Neural progenitor cell (in vitro differentiated cells): ENCODE results near the gene AUH.

Experiments used
- CTCF ChIP-seq: fragments of 200-600 bp; sonication (generic); IDR thresholded peaks from 2 replicates; pipeline ENCODE4 v1.5.1; 2017; ENCODE audit warnings: antibody characterized with exemption, mild to moderate bottlenecking
- EZH2 ChIP-seq: fragments of 200-600 bp; sonication (generic); IDR thresholded peaks from 2 replicates; pipeline ENCODE4 v1.6.1; 2017; ENCODE audit warnings: antibody characterized with exemption, mild to moderate bottlenecking, moderate library complexity
- EZH2phosphoT487 ChIP-seq: fragments of 200-600 bp; sonication (generic); IDR thresholded peaks from 2 replicates; pipeline ENCODE4 v1.6.1; 2017; ENCODE audit warnings: antibody characterized with exemption

- TF ChIP-seq CTCF (no peak), EZH2 (no peak), EZH2phosphoT487 (no peak)
Measured at GRCh38 chr9:91391412-91391811, 29.7 kb upstream of the AUH start.
